Activated T-cell treated with anti-CD3 and anti-CD28 coated beads, Interleukin-2, amount 50 U/mL, for 1 hour (primary cell): ENCODE results near the gene HOXB3.

Source experiments
- DNase-seq: peaks from one replicate; pipeline ENCODE4 v3.0.0-alpha.2; 2020

The HOXB3 gene

GRCh38 chr17:48625495-48626244 lies 35.6 kb upstream of the HOXB3 start:
- peak; percentile 67 for DNase-seq

GRCh38 chr17:48624544-48625494 lies 34.8 kb upstream of the HOXB3 start:
- DNase-seq: no peak

- DNase-seq: no peak
Measured at GRCh38 chr17:48624118-48624517, 34.1 kb upstream of the HOXB3 start.

GRCh38 chr17:48623583-48623982 lies 33.5 kb upstream of the HOXB3 start:
- DNase-seq: no peak

GRCh38 chr17:48622857-48623256 lies 32.8 kb upstream of the HOXB3 start:
- no peak for DNase-seq

GRCh38 chr17:48621410-48622392 lies 31.7 kb upstream of the HOXB3 start:
- no peak for DNase-seq

- DNase-seq: no peak
Measured at GRCh38 chr17:48620461-48621139, 30.6 kb upstream of the HOXB3 start.

- no peak for DNase-seq
Measured at GRCh38 chr17:48619826-48620449, 29.9 kb upstream of the HOXB3 start.

GRCh38 chr17:48618256-48618896 lies 28.3 kb upstream of the HOXB3 start:
- DNase-seq: peak; percentile 89

GRCh38 chr17:48617471-48618255 lies 27.6 kb upstream of the HOXB3 start:
- no peak for DNase-seq

- no peak for DNase-seq
Measured at GRCh38 chr17:48616717-48617470, 26.9 kb upstream of the HOXB3 start.

- DNase-seq: no peak
Measured at GRCh38 chr17:48615963-48616716, 26.1 kb upstream of the HOXB3 start.

GRCh38 chr17:48615047-48615962 lies 25.3 kb upstream of the HOXB3 start, which contains the start of gene HOXB8:
TSS of gene HOXB8 (minus strand) at chr17:48615292. CDS start at chr17:48614704, 588 bp downstream.
- no peak for DNase-seq

- peak; percentile 62 for DNase-seq
Measured at GRCh38 chr17:48613862-48614694, 24.0 kb upstream of the HOXB3 start.

- peak; percentile 63 for DNase-seq
Measured at GRCh38 chr17:48612854-48613691, 23.0 kb upstream of the HOXB3 start.
